HG03442 (cell line): ENCODE results near the gene ATAD5.
"Not testable (repeated sequence)": the region's sequence is repeated elsewhere in the genome, so short reads cannot be mapped to it uniquely, and the experiment has no call there.

Experiments used
- ATAC-seq: cut with Tn5 transposase; IDR thresholded peaks from one replicate; pipeline ENCODE4 v1.9.1; 2021; ENCODE audit warnings: mild to moderate bottlenecking, moderate library complexity; ENCODE audit not compliant: unreplicated experiment

ATAD5 gene

DNA sequence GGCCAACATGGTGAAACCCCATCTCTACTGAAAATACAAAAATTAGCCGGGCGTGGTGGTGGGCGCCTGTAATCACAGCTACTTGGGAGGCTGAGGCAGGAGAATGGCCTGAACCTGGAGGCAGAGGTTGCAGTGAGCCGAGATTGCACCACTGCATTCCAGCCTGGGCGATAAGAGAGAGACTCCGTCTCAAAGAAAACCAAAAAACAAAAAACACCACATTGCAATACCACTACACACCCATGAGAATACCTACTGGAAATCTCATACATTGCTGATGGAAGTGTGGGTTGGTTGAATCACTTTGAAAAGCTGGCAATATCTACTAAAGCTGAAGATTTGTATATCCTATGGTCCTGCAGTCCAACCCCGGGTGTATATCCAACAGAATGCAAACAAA lies 78.4 kb downstream of the ATAD5 start:
- ATAC-seq = not testable (repeated sequence)

DNA sequence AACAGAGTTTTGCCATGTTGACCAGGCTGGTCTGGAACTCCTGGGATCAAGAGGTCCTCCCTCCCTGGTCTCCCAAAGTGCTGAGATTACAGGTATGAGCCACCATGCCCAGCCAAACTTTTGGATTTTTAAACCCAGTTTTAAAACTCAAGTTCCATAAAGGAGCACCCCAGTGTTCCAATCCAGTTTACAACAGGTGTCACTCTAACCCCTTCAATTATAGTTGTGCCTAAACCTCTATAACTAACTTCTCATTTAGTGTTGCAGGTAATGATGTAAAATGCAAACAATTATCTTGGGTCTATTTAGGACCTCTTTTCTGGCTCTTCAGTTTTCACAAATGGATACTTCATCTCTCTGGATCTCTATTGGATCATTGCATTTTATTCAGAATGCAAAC lies 82.2 kb downstream of the ATAD5 start:
- ATAC-seq = no peak

DNA sequence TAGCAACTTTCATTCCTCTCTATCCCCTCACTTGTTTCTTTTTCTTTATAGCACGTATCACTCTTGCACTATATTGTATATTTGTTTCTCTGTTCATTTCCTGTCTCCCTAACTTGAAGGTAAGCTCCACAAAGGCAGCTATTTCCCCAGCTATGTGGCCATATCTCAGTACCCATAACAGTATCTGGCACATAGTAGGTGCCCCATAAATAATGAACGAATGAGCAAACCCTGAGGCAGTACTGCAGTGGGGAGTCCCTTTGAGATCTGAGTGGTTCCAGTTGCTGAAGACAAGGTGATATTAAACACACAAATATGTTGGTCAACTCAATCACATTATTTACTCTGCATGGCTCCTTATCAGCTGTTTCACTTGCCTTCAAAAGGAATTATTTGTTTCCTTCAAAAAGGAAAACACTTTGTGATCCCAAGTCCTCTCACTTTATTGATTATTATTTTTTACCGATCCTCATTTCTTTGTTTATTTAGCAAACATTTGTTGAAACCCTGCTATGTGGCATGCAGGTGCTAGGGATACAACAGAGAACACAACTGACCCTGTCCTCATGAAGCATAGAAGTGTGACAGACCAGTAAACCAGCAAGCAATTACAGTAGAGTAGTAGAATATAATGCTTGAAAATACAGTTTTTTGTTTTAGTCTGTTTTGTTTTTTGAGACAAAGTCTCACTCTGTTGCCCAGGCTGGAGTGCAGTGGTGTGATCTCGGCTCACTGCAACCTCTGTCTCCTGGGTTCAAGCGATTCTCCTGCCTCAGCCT lies 84.3 kb downstream of the ATAD5 start:
- no peak for ATAC-seq

DNA sequence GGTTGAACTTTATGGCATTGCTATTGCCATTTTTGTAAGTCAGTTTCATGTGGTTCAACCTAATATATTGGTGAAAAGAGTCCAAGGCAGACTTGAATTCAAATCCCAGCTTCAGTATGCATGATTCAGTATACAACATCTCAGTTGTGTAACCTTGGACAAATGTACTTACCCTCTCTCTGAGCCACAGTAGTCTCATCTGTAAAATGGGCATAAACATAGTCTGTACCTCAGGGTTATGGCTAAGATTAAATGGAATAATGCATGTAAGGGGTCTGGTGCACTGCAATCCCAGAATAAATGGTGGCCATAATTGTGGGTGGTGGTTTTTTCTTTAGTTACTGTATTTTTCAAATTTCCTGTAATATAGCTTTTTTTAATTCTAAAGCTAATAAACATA lies 85.3 kb downstream of the ATAD5 start:
- no peak for ATAC-seq

DNA sequence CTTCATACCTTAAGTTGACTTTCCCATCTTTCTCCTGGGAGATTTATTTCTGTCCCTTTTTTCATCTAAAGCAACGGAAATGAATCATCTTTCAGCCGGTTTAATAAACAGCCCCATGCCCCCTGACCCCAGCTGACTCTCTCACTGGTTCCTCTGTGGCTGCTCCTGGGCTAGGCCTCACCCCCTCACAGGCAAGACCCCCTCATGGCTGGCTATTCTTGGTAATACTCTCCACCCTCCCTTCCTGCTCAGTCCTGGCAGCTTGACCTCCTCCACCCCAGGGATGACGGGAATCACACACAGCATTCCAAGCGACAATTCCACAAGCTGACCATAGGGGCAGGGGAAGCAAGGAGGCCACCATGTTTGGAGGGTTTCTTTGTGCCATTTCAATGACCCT lies 88.5 kb downstream of the ATAD5 start:
- no peak for ATAC-seq

DNA sequence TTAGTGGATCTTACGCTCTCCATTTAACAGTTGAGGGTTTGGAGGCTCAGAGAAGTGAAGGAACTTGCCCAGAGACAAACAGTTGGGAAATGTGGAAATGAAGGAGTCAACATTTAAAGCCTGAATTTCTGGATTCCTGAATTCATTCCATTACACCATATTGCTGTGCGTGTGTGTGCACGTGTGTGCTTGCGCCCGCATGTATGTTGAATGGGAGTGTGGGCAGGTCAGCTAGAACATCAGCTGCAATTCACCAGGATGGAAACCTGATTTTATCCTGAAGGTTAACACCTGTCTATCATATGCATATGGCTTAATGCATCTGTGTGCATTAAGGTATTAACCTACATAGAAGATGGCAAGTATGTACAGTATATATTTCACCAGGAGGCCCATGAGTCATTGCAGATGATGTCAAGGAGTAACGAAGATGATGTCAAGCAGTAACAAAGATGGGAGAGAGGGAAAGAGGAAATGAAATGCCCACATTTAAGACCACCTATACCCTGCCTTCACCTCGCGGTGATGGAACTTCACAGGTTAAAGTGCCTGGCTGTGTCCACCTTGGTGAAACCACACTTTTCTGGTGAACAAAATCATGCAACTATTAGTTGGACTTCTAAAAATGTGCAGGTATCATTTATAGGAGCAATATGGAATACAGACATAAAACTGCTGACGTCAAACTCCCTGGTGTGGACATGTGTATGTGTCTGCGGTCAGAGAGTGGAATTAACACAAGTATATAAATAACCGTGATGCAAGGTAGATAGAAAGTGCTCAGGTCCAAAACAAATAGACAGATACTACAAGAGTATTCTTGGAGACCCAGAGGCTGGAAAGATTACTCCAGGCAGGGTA lies 89.1 kb downstream of the ATAD5 start:
- ATAC-seq = no peak

DNA sequence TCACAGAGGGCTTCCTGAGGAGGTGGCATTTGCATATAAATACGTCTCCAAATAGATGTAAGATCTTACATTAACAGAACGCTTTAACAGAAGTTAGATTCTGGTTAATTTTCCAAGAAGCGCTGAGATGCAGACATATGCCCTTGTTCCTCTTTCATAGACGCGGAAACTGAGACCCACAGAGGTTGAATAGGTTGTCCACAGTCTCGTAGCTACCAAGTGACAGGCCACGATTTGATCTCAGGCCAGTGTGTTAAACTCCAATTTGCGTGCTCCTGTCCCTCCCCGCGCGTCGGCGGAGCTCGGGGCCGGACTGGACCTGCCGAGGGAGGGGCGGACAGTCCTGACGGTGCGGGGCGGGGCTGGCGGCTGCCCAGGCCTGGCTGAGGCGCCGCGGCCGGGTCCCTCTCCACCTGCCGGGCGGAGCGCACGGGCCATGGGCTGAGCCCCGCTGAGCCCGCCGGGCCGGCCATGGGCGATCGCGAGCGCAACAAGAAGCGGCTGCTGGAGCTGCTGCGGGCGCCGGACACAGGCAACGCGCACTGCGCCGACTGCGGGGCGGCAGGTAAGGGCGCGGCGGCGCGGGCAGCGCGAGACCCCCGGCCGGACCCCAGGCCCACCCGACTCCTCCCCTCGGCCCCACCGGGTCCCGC lies 89.9 kb downstream of the ATAD5 start, which contains the start of gene ADAP2:
Gene ADAP2, plus strand, starts transcription at position 402 of the 653 bp plus-strand sequence. Its CDS starts 70 bp downstream, at position 472.
- ATAC-seq = no peak

DNA sequence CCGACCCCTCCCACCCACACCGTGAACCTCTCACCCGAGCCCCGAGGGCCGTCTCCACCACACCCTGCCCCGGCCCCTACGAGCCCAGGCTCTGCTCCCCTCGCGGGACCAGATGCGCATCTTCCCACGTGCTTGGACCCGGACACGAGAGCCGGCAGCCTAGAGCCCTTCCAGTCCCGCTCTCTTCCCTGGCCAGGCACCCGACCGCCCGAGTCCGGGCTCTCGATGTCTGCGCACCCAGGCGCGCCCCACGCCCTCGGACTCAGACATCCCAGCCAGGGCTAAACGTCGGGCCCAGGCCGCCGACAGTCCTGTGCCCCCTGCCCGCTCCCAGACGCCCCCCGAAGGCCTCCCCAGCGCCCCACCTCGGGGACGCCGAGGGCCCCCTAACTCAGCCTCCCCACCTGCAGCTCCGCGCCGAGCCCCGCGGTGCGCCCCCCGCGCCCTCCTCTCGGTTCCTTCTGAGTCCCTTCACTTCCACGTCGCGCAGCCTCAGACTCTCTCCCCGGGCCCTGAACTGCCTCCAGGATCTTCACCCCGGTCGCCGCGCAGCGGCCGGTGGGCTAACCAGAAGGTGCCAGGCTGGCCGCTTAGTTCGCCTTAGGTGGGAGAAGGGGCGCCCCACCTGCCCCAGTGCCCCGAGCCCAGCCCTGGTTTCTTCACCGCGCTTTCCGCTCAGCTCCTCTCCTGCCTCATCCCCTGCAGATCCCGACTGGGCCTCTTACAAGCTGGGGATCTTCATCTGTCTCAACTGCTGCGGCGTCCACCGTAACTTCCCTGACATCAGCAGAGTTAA lies 90.7 kb downstream of the ATAD5 start:
- no peak for ATAC-seq

DNA sequence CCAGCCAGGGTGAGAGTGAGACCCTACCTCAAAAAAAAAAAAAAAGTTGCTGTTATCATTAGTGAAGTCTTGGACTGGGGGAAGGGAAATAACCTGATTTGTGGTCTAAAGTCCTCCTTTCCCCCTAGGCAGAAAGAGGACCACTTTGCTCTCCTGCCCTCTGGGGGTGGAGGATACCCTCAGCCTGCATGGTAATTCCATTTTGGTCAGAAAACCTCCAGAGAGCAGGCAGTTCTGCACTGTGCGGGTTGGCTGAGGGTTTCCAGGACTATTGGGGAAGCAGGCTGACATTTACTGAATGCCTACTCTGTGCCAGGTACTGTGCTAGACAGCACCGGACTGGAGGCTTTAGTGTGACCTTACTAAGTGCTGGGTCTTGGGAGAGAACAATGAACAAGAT lies 92.6 kb downstream of the ATAD5 start:
- ATAC-seq = no peak

DNA sequence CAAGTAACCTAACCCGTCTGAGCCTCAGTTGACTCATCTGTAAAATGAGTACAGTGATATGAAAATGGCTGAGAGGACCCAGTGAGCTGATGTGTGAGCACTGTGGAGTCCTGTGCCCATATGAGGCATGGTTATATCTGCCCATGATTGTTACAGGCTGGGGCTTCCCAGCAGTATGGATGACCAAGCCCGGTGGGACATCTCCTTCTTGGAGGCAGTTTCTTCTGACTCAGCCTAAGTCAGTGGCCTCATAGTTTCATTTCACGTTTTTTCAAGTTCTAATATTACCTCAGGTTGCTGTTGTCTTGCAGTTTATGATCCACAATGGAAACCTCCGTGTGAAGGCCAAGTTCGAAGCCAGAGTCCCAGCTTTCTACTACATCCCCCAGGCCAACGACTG lies 94.8 kb downstream of the ATAD5 start:
- ATAC-seq = no peak

DNA sequence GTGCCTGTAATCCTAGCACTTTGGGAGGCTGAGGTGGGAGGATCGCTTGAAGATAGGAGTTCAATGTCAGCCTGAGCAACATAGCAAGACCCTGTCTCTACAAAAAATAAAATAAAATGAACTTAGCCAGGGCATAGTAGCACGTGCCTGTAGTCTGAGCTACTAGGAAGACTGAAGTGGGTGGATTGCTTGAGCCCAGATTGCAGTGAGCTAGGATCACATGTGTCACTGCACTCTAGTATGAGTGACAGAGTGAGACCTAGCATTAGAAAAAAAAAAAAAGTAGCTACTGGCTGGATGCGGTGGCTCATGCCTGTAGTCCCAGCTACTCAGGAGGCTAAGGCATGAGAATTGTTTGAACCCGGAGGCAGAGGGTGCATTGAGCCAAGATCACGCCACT lies 96.0 kb downstream of the ATAD5 start:
- ATAC-seq = no peak

DNA sequence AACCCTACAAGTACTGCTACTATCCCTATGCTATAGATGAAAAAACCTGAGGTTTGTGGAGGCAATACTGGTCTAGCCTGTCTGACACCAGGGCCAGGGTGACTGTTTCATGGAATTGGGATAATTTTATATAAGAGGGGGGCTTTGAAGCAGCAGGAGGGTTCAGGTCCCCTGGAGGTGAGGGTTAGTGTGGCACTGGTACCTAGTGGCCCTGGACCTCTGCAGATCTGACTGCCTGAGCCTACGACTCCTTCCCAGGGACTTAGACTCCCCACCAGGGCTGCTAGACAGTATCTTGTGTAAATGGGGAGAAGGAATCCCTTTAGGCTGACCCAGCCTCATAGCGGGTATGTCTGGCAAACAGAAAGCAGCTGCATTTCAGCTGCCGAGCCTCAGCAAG lies 96.8 kb downstream of the ATAD5 start:
- ATAC-seq = no peak

DNA sequence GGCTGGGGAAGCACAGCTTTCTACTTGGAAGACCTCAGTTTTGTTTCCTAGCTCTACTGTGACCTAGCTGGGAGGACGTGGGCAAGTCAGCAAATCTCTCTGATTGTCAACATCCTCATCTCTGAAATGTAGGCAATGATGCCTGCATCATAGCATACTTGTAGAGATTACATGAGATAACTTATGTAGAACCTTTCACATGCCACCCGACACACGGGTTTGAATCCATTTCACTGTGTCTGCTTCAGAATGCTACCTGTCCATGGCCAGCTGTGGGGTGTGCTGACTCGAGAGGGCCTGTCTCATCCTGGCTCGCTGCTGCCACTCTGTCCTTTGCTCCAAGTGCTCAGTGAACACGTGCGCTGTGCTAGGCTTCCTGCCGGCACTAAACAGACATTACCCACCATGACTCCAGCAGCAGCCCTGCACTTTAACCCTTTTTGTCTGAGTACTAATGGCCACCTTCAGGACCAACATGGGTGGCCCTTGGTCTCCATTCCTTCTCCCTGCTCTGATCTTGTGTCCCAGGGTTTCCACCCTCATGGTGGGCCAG lies 97.4 kb downstream of the ATAD5 start:
- no peak for ATAC-seq

DNA sequence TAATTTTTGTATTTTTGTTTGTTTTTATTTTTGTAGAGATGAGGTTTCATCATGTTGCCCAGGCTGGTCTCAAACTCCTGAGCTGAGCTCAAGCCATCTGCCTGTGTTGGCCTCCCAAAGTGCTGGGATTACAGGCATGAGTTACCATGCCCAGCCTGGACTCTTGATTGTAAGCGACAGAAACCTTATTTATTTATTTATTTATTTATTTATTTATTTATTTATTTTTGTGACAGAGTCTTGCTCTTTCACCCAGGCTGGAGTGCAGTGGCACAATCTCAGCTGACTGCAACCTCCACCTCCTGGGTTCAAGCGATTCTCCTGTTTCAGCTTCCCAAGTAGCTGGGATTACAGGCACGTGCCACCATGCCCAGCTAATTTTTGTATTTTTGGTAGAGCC lies 98.1 kb downstream of the ATAD5 start:
- not testable (repeated sequence) for ATAC-seq

DNA sequence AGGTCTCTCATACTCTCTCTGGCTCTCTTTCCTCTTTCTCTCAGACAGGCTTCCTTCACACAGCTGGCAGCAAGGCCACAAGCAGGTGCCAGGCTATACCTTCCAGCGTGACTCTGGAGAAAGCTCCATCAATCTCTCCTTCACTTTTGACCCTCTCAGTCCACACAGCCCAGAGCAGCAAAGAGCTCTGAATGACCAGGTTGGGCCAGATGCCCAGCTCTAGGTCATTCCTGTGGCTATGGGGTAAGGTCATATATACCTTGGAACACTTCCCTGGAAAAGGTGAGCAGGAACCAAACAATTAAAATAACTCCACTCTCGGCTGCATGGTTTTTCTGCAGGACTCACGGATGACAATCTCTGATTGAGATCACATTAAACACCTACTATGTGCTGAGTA lies 98.7 kb downstream of the ATAD5 start:
- no peak for ATAC-seq

DNA sequence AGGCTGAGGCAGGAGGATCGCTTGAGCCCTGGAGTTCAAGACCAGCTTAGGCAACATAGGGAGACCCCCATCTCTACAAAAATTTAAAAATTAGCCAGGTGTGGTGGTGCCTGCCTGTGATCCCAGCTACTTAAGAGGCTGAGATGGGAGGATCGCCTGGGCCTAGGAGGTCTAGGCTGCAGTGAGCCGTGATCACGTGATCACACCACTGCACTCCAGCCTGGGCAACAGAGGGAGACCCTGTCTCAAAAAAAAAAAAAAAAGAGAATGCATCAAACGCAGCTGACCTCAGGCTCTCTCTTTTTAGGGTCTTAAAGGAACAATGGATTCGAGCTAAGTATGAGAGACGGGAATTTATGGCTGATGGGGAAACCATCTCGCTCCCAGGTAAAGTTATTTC lies 99.8 kb downstream of the ATAD5 start:
- not testable (repeated sequence) for ATAC-seq

DNA sequence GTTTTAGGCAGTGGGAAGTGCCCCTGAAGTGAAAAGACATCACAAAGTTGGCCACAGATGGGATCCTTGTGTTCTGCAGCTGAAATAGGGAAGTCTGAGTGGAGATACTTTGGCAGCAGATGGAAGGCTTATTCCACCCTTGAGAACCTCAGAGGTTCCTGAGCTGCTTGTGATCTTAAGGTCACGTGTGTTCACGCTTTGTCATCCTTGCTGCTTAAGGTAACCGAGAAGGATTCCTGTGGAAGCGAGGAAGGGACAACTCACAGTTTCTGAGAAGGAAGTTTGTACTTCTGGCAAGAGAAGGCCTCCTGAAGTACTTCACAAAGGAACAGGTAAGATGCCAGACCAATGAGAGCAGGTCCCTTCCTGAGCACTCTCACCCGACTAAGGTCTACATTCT lies 102.2 kb downstream of the ATAD5 start:
- no peak for ATAC-seq

DNA sequence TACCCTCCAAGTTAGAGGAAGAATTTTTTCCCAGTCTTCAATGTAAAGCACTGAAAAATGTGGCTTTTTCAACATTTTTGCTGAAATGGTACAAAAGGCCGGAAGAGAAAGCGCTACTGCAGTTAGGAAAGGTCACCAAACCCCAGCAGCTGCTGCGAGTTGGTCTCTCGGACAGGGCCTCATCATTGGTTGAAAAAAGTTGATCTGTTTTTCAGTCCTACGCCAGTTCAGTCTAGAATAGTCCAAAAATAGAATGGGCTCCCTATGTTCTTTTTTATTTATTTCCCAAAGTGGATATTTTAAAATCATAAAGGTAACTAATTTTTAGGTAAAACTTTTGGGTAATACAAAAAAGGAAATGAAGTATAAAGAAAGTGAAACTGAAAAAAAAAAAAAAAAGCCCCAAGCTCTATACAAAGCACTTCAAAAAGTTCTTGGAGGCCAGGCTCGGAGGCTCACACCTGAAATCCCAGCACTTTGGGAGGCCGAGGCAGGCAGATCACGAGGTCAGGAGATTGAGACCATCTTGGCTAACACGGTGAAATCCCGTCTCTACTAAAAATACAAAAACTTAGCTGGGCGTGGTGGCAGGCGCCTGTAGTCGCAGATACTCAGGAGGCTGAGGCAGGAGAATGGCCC lies 107.4 kb downstream of the ATAD5 start:
- ATAC-seq = no peak

DNA sequence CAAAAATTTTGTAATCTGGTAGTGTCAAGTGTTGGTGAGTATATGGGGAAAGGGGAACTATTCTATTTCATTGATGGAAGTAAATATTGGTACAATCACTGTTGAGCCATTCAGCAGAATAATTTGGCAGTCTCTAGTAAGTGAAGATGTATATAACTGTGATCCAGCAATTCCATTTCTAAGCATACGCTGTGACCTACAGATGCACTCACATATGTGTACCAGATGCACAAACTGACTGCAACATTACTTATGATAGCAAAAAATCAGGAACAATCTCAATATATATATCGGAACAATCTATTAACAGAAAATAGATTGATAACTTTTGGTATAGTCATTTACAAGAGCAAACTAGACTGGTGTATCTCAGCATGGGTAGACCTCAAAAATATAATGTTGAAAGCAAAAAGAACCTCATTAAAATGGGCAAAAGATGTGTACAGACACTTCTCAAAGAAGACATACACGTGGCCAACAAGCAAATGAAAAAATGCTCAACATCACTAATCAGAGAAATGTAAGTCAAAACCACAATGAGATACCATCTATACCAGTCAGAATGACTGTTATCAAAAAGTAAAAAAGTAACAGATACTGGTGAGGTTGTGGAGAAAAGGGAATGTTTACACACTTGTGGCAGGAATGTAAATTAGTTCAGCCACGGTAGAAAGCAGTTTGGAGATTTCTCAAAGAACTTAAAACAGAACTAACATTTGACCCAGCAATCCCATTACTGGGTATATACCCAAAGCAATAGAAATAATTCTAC lies 110.7 kb downstream of the ATAD5 start:
- no peak for ATAC-seq
